Measurements from ENCODE around the gene ITGB6. TPM values are rescaled to one million over a fixed set of nuclear protein-coding genes. Genes with fewer than 3 reads are reported as not detected.
A peak's percentile ranks its signal among the peaks of the same experiment; 100 is the strongest.

Gene ITGB6
- total and polyA plus RNA-seq, 2 of the 4 experiments (the other 2 are of a cell fraction), result under 0.01 TPM; not detected in 1

DNA sequence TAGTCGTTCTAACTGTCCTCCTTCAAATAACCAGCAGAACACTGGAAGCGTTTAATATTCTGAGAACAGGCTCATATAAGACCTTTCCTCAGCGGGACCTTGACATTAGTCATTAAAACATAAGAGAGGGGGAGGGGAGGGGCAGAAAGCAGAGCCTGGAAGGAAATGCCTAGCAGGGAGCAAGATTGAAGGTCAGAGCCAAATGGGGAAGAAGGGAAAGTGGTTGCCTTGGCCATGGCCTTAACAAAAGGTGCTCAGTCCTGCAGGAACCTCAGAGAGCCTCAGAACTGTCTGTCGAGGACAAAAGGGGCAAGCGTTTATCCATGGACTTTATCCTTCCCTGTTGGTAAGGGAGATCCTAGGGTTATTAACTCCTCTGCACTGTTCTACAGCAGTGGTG lies 136.8 kb downstream of the ITGB6 start:
- Histone ChIP-seq H2BK15ac (ENCODE audit: low read depth, low read length) (no peak overlapping the region), H3K4me2 (ENCODE audit: low read depth, low read length) (no peak overlapping the region), H3K4me1 (ENCODE audit: control insufficient read depth, insufficient read depth, low read length) (no peaks in the 10 kb centered on the region), H2AFZ (replicated peaks; ENCODE audit: low read length, poor library complexity) (peak overlapping the region; percentile 92), H3K27me3 (ENCODE audit: control insufficient read depth, insufficient read depth, low read length) (peaks cover 24% of the 10 kb centered on the region), H3K27ac (ENCODE audit: insufficient read depth, low read length) (no peak overlapping the region), H4K20me1 (ENCODE audit: insufficient read depth, low read length) (no peaks in the 10 kb centered on the region), H2AK9ac (replicated peaks; ENCODE audit: low read depth, low read length, poor library complexity) (no peak overlapping the region), H2AK5ac (ENCODE audit: low read depth, low read length) (no peak overlapping the region), H3K18ac (ENCODE audit: low read depth, low read length) (no peak overlapping the region), H3K79me1 (ENCODE audit: low read depth in 1 of 2, low read length in 2 of 2) (no peaks in the 10 kb centered on the region), H3K14ac (replicated peaks; ENCODE audit: low read depth, low read length) (no peak overlapping the region), H3K36me3 (ENCODE audit: control insufficient read depth, insufficient read depth, low read length) (no peaks in the 10 kb centered on the region), H4K91ac (ENCODE audit: insufficient read depth, low read depth, low read length) (no peak overlapping the region), H3K9me1 (ENCODE audit: insufficient read depth, low read length) (no peaks in the 10 kb centered on the region), H3K4ac (ENCODE audit: low read depth, low read length) (no peak overlapping the region), H4K5ac (ENCODE audit: low read depth, low read length) (no peak overlapping the region), H3K9me3 (ENCODE audit: control insufficient read depth, insufficient read depth, low read length) (no peaks in the 10 kb centered on the region), H2BK120ac (ENCODE audit: low read depth, low read length) (no peak overlapping the region), H3K9ac (ENCODE audit: low read depth, low read length) (no peak overlapping the region), H2BK20ac (ENCODE audit: low read depth, low read length) (no peak overlapping the region), H2BK5ac (ENCODE audit: low read depth, low read length, poor library complexity, severe bottlenecking) (no peak overlapping the region), H4K8ac (ENCODE audit: low read depth in 2 of 2, low read length in 2 of 2) (no peak overlapping the region), H3K56ac (ENCODE audit: extremely low read depth, insufficient read depth, low read length) (no peak overlapping the region), H3K4me3 (ENCODE audit: insufficient read depth, low read depth, low read length) (no peak overlapping the region), H3K23ac (ENCODE audit: low read depth, low read length) (no peak overlapping the region)
- BruUV-seq (replicated peaks), result no TSS peak
- POLR2A ChIA-PET (ENCODE audit: unreplicated experiment), result no interaction called here
- TF ChIP-seq CHD1 (IDR thresholded peaks at IDR 0.05; ENCODE audit: low read depth, low read length), result no peak
- no peak for TF ChIP-seq FOS (IDR thresholded peaks at IDR 0.05; ENCODE audit: low read depth, low read length)
- no peak for TF ChIP-seq NFE2L2 (IDR thresholded peaks at IDR 0.05; ENCODE audit: low read depth, low read length)
- DNase-seq (no peak), ATAC-seq (ENCODE audit: low read depth) (no peak)
- in situ Hi-C loops (cut with MboI; ENCODE audit: low sequenced_read_pairs), result no loop called here
- WGBS, 2 experiments (ENCODE audit: extremely low coverage in 2 of 2, insufficient read length in 1 of 2), result 80% methylated on average over 1 of the region's 5 CpGs; no CpG with 5 or more reads in 1 of the 2 experiments
- CTCF ChIA-PET, result no interaction called here
- intact Hi-C loops (cut with micrococcal nuclease), result no loop called here
- dilution Hi-C loops (cut with HindIII; ENCODE audit: low sequenced_read_pairs, unreplicated experiment), result no loop called here
